ENCODE data around the gene RNF224. TPM values are rescaled to one million over a fixed set of nuclear protein-coding genes. Genes with fewer than 3 reads are reported as not detected.

RNF224 gene
- total RNA-seq, 2 experiments from 2014 or later, result not detected

DNA sequence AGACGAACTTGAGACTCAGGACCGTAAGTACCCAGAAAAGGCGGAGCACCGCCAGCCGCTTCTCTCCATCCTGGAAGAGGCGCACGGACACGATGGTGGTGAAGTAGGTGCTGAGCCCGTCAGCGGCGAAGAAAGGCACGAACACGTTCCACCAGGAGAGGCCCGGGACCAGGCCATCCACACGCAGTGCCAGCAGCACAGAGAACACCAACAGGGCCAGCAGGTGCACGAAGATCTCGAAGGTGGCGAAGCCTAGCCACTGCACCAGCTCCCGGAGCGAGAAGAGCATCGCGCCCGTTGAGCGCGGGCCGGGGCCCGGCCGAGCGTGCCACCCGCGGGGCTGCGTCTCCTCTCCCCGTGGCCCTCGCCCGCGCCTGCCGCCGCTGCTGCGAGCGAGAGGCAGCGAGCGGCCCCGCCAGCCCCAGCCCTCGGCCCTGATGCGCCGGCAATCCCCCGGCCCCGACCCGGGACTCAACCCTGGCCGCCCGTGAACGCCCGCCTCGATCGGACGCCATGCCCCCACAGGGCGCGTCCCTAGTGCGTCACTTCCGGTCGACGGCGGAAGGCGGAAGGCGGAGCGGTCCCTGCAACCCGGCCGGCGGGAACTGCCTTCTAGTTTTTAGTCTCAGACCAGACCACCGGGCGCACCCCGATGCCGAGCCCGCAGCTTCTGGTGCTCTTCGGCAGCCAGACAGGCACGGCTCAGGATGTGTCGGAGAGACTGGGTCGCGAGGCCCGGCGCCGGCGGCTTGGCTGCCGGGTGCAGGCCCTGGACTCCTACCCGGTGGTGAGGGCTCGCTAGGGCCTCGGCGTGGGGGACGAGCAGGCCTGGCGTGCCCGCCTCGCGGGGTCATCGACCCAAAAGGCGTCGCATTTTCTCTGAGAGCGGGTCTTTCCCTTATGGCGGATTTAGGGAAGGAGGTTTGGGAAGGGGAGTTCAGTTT is 21.9 kb upstream of the RNF224 start, which contains the start of the genes NDOR1 and TMEM203:
Gene NDOR1 (plus strand): TSS at position 575 of the 944 bp plus-strand sequence. CDS start 78 bp downstream, at position 653.
Gene TMEM203 (minus strand): TSS at position 523 of the 944 bp plus-strand sequence. CDS start 234 bp downstream, at position 289.
- intact Hi-C loops (cut with micrococcal nuclease), result loop anchor here (1.0 to 2.0 kb wide), 3 partner anchors 17 to 55 kb away; partner anchors contain the start of genes ANAPC2 and SSNA1
- peak within 1 kb of the TSS; percentile 84 for H3K27ac Mint-ChIP-seq
- peaks cover 25% of the 10 kb centered on the region for H3K36me3 Mint-ChIP-seq (ENCODE audit: low read depth)
- CTCF ChIA-PET, result interaction anchor here (1.6 kb wide), 1 partner anchor 12 kb away, joined by 5 read pairs; a partner anchor contains a TSS
- no peaks in the 10 kb centered on the region for H3K27me3 Mint-ChIP-seq (ENCODE audit: low read depth)
- H3K4me3 Mint-ChIP-seq, result peak within 1 kb of the TSS; percentile 92
- DNase-seq, result peak; percentile 96
- peaks cover 54% of the 10 kb centered on the region for H3K4me1 Mint-ChIP-seq (ENCODE audit: low read depth)
- no peaks in the 10 kb centered on the region for H3K9me3 Mint-ChIP-seq

DNA sequence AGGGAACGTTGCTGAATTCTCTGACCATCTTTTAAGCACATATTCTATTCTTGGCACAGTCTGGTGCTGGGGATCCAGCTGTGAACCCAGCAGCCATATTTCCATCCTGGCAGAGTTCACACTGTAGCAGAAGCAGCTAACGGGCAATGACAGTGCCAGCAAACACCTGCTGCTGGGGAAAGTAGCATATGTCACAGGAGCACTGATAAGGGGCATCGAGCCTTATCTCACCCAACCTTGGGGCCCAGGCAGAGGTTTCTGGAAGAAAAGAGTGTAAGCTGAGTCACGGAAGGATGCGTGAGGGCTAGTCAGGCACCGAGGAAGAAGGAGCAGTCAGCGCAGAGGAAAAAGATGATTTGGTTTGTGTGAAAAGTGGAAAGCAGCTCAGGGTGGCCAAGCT is 20.7 kb upstream of the RNF224 start:
- DNase-seq, result no peak
- peaks cover 25% of the 10 kb centered on the region for H3K36me3 Mint-ChIP-seq (ENCODE audit: low read depth)
- peaks cover 47% of the 10 kb centered on the region for H3K4me1 Mint-ChIP-seq (ENCODE audit: low read depth)
- peak overlapping the region; percentile 78 for H3K27ac Mint-ChIP-seq
- H3K9me3 Mint-ChIP-seq, result no peaks in the 10 kb centered on the region
- H3K4me3 Mint-ChIP-seq, result peak overlapping the region; percentile 92
- H3K27me3 Mint-ChIP-seq (ENCODE audit: low read depth), result no peaks in the 10 kb centered on the region
- CTCF ChIA-PET, result interaction anchor here (1.0 to 1.7 kb wide), 4 partner anchors 11 to 139 kb away, joined by 3 to 6 read pairs (median 4); partner anchors contain the start of gene SSNA1
- intact Hi-C loops (cut with micrococcal nuclease), result no loop called here

DNA sequence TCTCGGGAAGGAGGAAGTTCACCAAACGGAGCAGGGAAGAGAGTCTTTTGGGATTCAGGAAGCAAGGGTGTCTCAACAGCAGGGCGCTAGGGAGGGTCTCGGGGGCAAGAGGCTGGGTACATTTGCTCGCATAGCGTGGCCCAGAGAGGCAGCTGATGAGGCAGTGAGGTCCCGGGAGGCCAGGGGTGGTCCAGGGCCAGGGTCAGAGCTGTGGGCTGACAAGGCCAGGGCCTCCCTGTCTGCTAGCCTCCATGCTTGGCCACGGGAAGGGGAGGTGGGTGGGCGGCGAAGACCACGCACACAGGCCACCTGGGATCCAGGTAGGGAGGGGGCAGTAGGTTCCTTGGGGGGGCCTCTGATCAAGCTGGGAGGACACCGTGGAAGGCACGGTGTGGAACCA is 15.8 kb upstream of the RNF224 start:
- peaks cover 21% of the 10 kb centered on the region for H3K36me3 Mint-ChIP-seq (ENCODE audit: low read depth)
- DNase-seq, result no peak
- intact Hi-C loops (cut with micrococcal nuclease), result no loop called here
- CTCF ChIA-PET, result no interaction called here
- H3K4me3 Mint-ChIP-seq, result no peak overlapping the region
- H3K27ac Mint-ChIP-seq, result no peak overlapping the region
- H3K27me3 Mint-ChIP-seq (ENCODE audit: low read depth), result no peaks in the 10 kb centered on the region
- H3K4me1 Mint-ChIP-seq (ENCODE audit: low read depth), result peaks cover 17% of the 10 kb centered on the region
- H3K9me3 Mint-ChIP-seq, result no peaks in the 10 kb centered on the region

DNA sequence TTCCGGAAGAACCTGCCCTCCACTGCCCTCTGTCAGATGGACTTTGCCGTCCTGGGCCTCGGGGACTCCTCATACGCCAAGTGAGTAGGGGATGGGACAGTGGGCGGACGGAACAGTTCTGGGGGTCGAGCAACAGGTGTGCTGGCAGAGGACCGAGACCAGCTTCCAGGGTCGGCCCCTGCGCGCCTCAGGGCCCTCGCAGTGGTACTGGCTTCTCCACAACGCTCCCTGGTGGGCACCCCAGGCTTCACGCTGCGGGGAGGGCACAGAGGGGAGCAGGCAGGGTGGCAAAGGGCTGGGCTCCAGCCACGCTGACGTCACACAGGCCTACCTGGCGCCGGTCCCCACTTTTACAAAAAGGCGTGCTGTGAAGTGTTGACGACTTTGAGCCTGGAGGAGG is 14.8 kb upstream of the RNF224 start:
- intact Hi-C loops (cut with micrococcal nuclease), result no loop called here
- CTCF ChIA-PET, result no interaction called here
- H3K9me3 Mint-ChIP-seq, result no peaks in the 10 kb centered on the region

GRCh38 chr9:137213160-137214060 is 13.9 kb upstream of the RNF224 start:
- Mint-ChIP-seq H3K27ac (no peak overlapping the region), H3K36me3 (ENCODE audit: low read depth) (peaks cover 12% of the 10 kb centered on the region), H3K4me3 (no peak overlapping the region), H3K27me3 (ENCODE audit: low read depth) (no peaks in the 10 kb centered on the region), H3K9me3 (no peaks in the 10 kb centered on the region), H3K4me1 (ENCODE audit: low read depth) (peaks cover 5% of the 10 kb centered on the region)
- DNase-seq, result no peak
- CTCF ChIA-PET, result no interaction called here
- intact Hi-C loops (cut with micrococcal nuclease), result no loop called here

More for the DNA sequence above, 14.8 kb upstream of the RNF224 start:
- Mint-ChIP-seq H3K36me3 (ENCODE audit: low read depth) (peaks cover 14% of the 10 kb centered on the region), H3K4me1 (ENCODE audit: low read depth) (peaks cover 7% of the 10 kb centered on the region), H3K27ac (no peak overlapping the region), H3K27me3 (ENCODE audit: low read depth) (no peaks in the 10 kb centered on the region), H3K4me3 (no peak overlapping the region)
- DNase-seq, result no peak

DNA sequence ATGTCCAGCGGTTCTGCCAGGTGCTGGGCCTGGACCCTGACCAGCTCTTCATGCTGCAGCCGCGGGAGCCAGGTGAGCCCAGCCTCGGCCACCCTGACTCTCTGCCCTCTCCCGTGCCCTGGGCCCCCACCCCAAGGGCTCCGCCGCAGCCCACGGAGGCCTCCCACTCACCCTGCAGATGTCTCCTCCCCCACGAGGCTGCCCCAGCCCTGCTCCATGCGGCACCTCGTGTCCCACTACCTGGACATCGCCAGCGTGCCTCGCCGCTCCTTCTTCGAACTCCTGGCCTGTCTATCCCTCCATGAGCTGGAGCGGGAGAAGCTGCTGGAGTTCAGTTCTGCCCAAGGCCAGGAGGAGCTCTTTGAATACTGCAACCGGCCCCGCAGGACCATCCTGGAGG is 12.7 kb upstream of the RNF224 start:
- peaks cover 4% of the 10 kb centered on the region for H3K36me3 Mint-ChIP-seq (ENCODE audit: low read depth)
- no peaks in the 10 kb centered on the region for H3K27me3 Mint-ChIP-seq (ENCODE audit: low read depth)
- CTCF ChIA-PET, result no interaction called here
- H3K4me3 Mint-ChIP-seq, result no peak overlapping the region
- DNase-seq, result no peak
- intact Hi-C loops (cut with micrococcal nuclease), result no loop called here
- H3K9me3 Mint-ChIP-seq, result no peaks in the 10 kb centered on the region
- H3K27ac Mint-ChIP-seq, result no peak overlapping the region
- no peaks in the 10 kb centered on the region for H3K4me1 Mint-ChIP-seq (ENCODE audit: low read depth)

DNA sequence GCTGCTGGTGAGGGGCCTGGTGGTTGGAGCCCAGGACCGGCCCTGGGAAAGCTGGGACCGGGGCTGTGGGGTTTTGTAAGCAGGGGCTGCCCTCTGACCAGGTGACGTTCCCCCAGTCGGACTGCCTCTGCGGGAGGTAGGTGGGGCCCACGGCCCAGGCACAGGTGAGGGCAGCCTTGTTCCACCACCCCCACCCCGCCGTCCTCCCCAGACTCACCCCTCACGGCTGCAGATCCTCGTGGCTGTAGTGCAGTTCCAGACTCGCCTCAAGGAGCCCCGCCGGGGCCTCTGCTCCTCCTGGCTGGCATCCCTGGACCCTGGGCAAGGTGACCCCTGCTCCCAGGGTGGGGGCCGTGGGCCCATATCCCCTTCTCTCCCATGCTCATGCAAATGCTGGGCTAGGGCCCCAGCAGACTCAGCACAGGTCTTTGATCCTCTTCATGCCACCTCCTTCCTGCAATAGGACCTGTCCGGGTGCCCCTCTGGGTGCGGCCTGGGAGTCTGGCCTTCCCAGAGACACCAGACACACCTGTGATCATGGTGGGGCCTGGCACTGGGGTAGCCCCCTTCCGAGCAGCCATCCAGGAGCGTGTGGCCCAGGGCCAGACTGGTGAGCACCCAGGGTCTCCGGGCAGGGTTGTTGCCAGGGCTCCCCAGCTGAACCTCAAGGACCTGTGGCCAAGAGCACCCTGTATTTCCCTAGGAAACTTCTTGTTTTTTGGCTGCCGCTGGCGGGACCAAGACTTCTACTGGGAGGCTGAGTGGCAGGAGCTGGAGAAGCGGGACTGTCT is 11.9 kb upstream of the RNF224 start:
- intact Hi-C loops (cut with micrococcal nuclease), result no loop called here
- Mint-ChIP-seq H3K9me3 (no peaks in the 10 kb centered on the region), H3K4me1 (ENCODE audit: low read depth) (no peaks in the 10 kb centered on the region), H3K27ac (no peak overlapping the region), H3K27me3 (ENCODE audit: low read depth) (no peaks in the 10 kb centered on the region), H3K4me3 (no peak overlapping the region), H3K36me3 (ENCODE audit: low read depth) (peaks cover 2% of the 10 kb centered on the region)
- DNase-seq, result no peak
- CTCF ChIA-PET, result no interaction called here

GRCh38 chr9:137216188-137216965 is 10.9 kb upstream of the RNF224 start:
- H3K9me3 Mint-ChIP-seq, result no peaks in the 10 kb centered on the region
- H3K36me3 Mint-ChIP-seq (ENCODE audit: low read depth), result peaks cover 2% of the 10 kb centered on the region
- CTCF ChIA-PET, result no interaction called here
- no peaks in the 10 kb centered on the region for H3K4me1 Mint-ChIP-seq (ENCODE audit: low read depth)
- H3K4me3 Mint-ChIP-seq, result no peak overlapping the region
- no peak for DNase-seq
- intact Hi-C loops (cut with micrococcal nuclease), result no loop called here
- no peaks in the 10 kb centered on the region for H3K27me3 Mint-ChIP-seq (ENCODE audit: low read depth)
- no peak overlapping the region for H3K27ac Mint-ChIP-seq

- intact Hi-C loops (cut with micrococcal nuclease), result no loop called here
- Mint-ChIP-seq H3K27me3 (ENCODE audit: low read depth) (no peaks in the 10 kb centered on the region), H3K36me3 (ENCODE audit: low read depth) (peaks cover 2% of the 10 kb centered on the region), H3K27ac (no peak overlapping the region), H3K4me1 (ENCODE audit: low read depth) (no peaks in the 10 kb centered on the region), H3K9me3 (no peaks in the 10 kb centered on the region), H3K4me3 (no peak overlapping the region)
- CTCF ChIA-PET, result interaction anchor here (0.7 kb wide), 1 partner anchor 11 kb away, joined by 5 read pairs; no protein-coding TSS in a partner anchor
- no peak for DNase-seq
Measured at GRCh38 chr9:137217276-137218211, 9.8 kb upstream of the RNF224 start.

DNA sequence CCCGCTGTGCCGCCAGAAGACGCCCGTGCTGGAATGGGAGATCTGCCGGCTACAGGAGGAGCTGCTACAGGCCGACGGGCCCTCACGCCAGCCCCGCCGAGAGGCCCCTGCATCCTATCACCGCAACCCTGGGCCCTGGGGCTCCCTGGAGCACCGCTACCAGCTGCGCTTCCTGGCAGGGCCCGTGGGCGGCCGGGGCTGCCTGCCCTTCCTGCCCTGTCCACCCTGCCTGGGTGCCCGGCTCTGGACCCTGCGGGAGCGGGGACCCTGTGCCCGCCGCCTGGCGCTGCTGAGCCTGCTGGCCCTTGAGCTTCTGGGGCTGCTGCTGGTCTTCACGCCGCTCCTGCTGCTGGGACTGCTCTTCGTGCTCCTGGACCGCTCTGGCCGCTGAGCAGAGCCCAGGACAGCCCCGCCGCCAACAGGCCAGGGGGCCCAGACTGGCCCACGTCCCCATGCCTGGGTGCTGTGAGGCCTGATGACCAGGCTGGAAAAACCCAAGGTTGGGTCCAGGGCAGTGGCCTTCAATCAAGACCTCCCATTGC is 9.0 kb upstream of the RNF224 start:
- Mint-ChIP-seq H3K4me1 (ENCODE audit: low read depth) (peaks cover 1% of the 10 kb centered on the region), H3K36me3 (ENCODE audit: low read depth) (no peaks in the 10 kb centered on the region), H3K4me3 (no peak overlapping the region), H3K9me3 (no peaks in the 10 kb centered on the region), H3K27ac (no peak overlapping the region), H3K27me3 (ENCODE audit: low read depth) (no peaks in the 10 kb centered on the region)
- CTCF ChIA-PET, result no interaction called here
- DNase-seq, result no peak
- intact Hi-C loops (cut with micrococcal nuclease), result no loop called here

Data from activated naive CD4-positive, alpha-beta T cell treated with anti-CD3 and anti-CD28 coated beads for 36 hours (primary cell).